ENCODE measurements around the gene IFNK.
A peak's percentile ranks its signal among the peaks of the same experiment; 100 is the strongest.

The IFNK gene

DNA sequence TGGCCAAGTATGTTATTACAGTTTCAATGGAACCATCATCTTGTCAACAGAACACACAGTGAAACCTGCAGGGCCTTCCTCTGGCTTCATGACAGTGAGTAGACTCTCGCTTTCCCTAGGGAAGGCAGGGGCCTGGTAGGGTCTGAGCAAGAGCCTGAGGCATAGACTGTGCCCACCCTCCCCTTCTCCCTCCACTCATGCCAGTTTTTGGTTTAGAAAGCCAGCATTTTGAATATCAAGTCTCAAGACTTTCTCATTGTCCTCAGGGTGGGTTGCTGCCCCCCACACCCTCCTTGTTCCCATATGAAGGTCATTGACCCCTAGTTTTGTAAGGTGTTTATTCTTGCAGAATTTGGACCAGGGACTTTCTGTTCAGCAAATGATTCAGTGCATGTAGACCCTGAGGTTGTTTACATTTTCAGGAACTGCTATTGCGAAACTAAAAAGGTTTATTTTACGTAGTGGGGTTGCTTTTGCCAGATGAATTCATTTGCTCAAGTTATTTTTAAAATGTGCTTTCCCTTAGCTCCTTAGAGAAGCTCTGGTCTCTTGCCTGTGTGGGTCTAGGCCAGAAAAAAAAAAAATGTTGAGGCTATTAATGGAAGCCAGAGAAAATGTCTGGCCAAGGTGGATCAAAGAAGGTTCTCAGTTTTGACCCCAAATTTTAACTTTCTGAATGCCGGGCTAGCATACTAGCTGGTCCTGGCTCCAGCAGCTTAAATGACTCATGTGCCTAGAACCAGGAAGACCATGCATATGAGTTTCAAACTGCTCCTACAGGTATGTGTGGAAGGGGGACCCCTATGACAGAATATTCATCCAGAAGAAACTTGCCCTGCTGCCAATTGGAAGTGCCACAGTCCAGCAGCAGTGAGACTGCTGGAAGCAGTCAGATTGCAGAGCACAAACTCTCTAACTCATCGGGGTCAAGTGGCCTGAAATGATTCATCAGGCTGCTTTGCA, 15.7 kb downstream of the IFNK start:
- no peak for DNase-seq

GRCh38 chr9:27540502-27540901, 16.4 kb downstream of the IFNK start:
- DNase-seq: no peak

GRCh38 chr9:27541740-27542139, 17.6 kb downstream of the IFNK start:
- DNase-seq: no peak

DNA sequence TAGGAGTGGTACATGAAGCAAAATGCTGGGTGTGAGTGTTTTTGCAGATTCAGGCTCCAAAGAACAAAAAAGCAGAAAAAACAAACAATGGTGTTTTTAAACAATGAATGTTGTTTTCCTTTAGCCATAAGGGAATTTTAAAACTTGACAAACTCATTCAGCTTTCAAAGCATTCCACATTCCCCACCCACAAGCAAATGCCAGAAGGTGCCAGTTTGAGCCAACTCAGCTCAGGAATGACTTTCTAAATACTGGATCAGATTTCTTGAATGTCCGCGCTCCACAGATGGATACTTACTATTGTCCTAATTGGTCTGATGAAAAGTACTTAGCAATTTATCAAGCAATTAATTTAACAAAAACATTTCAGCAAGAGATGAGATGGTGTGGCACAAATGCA, 18.4 kb downstream of the IFNK start:
- DNase-seq: no peak

DNA sequence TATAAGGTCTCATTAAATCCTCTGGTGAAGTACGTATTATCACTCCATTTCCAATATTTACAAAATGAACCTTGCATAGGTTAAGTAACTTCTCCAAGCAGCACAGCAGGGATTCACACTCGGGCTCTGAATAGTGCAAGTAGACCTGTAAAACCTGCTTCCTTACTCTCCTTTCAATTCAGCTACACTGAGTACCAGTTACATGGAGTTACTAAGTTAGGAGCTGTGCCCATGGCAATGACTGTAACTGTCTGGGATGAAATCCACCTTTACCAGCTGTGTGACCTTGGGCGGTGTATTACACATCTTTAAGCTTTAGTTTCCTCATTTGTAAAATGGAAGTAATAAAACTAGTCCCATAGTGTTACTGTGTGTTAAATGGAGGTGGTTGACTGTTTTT, 21.4 kb downstream of the IFNK start:
- DNase-seq: no peak

DNA sequence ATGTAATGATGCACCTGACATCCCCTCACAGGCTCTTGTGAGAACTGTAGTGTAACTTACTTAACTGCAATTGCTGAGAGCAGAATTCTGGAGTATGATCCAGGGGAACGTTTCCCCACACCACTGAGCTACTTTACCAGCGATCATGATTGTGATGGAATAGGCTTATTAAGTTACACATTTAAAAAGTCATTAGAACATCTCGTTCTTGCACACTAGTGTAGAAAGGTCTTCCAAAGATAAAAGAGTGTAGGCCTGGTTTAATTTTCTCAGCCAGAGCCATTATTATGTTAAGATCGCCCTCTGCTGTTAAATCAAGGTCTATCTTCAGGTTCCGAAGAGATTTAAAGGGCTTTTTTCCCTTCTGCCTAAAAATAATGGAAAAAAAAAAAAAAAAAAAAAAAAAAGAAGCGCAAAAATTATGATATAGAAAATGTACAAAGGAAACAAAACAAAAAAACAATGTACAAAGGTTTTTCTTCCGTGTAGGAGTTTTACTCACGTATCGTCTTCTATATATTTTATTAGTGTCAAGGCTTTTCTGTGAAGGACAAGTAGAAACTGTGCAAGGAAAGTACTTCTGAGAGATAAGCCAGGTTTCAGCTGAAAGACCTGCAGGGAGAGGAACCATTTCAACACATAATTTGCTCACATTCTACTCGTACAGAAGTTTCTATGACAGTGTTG, 24.1 kb downstream of the IFNK start:
- peak; percentile 16 for DNase-seq

GRCh38 chr9:27549196-27549755, 25.2 kb downstream of the IFNK start:
- DNase-seq: no peak

GRCh38 chr9:27554712-27555111, 30.6 kb downstream of the IFNK start:
- no peak for DNase-seq

DNA sequence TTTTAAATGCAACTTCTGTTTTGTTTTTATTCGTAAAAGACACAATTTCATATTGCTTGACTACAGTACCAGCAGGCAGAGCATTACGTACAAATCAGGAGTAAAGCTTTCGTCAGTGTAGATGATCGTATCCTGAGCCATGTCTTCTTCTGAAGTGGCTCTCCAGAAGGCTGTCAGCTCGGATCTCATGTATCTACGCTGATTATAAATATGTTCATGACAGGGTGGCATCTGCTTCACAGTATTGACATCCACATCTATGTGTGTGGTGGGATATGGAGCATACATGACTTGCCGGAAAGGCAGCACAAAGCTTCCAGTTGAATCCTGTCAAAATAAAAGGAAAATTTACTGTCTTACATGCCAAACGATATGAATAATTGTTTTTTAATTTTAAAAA, 32.4 kb downstream of the IFNK start:
- DNase-seq: no peak

DNA sequence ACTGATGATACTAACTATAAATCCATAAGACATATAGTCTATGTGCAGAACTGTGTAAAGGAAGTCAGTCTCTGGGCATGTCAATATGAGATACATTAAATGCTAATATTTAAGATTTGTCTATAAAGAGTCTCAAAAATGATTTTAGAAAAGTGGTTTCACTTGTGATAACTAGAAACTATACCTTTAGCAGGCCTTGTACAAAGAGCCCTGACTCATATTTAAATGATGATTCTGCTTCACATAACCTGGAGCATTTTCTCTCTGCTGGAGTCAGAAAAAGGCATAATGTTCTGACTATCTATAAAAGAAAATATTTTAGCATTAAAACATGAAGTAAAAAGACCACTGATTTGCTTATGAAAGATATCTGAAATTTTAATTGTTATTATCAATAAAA, 34.2 kb downstream of the IFNK start:
- DNase-seq: no peak

GRCh38 chr9:27560457-27560856, 36.4 kb downstream of the IFNK start:
- DNase-seq: no peak

DNA sequence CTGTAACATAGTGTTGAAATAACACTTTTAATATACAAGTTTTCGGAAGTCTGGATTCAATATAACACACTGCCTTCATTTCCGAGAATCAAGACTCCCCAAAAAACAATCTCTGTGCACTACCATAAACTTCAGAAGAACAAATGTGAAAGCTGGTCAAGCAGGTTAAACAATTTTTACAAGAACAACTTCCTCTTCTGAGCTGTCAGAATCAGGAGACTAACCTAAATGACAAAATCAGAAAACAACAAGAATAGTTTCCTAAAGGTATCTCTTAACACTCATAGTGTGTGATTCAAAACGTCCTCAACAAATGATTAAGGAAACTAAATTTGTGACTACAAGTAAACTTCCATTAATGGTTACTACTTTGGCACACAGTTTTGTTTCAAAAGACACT, 37.6 kb downstream of the IFNK start:
- DNase-seq: no peak

DNA sequence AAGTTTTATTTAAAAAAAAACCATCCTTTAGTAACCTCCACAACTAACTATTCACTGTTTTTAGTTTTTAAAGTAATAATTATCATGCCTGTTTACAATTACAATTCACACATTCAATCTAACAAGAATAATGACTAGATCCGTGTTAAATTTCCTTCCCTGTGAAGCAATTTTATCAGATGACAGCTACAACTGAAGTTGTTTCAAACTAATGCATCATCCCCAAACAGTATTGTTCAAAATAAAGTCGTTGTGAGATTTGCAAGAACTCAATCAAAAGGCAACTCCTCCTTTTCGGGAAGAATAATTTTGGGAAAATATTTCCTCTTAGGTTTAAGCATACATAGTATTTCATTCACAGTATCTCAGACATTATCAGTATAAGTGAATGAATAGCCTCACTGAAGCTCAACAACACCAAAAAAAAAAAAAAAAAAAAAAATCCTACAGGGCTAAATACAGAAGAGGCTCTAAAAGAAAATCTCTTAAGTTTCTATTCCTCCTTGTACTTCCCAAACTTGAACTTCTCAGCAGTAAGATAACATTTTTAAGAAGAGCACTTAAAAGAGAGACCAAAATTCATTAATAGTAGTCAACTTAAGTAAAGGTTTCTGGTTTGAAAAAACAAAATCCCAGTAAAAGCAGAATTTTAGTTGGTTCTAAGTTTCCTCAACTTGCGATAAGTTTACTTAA, 39.8 kb downstream of the IFNK start:
- DNase-seq: no peak

- no peak for DNase-seq
These were observed 40.6 kb downstream of the IFNK start for GRCh38 chr9:27564670-27565069.

GRCh38 chr9:27565696-27566095, 41.6 kb downstream of the IFNK start:
- DNase-seq: no peak

GRCh38 chr9:27566118-27566517, 42.0 kb downstream of the IFNK start:
- no peak for DNase-seq

- no peak for DNase-seq
These were observed 45.3 kb downstream of the IFNK start for GRCh38 chr9:27569406-27569805.

GRCh38 chr9:27571011-27571410, 46.9 kb downstream of the IFNK start:
- DNase-seq: no peak

DNA sequence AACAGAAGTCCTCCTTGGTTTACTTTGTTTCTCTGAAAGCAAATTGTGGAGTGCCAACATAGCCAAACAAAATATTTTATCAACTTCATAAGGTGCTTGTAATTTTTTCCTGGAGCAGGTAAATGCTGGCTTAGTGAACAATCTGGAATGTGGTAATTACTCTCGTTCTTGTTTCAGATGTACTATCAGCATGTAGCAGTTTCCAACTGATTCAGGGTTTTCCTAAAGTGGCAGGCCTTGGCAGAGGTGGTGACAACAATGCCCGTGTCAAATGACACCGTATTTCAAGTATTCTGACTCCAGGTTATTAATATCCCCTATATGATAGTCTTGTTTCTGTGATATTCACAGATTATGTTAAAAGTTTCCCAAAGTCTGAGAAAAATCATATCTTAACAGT, 48.0 kb downstream of the IFNK start:
- no peak for DNase-seq

GRCh38 chr9:27572566-27572917, 48.5 kb downstream of the IFNK start:
- DNase-seq: peak; percentile 47

- peak; percentile 78 for DNase-seq
These were observed 49.0 kb downstream of the IFNK start, which contains the start of gene C9orf72 for GRCh38 chr9:27572918-27573633. Gene C9orf72 (minus strand): TSS chr9:27573481. CDS start chr9:27567120, 6,361 bp downstream.

Measured in NCI-H1092 (cell line).